AG10803 (cell line): Measurements from ENCODE around the gene AKAP14.
"Not testable (repeated sequence)": the region's sequence is repeated elsewhere in the genome, so short reads cannot be mapped to it uniquely, and the experiment has no call there.

ENCODE experiments used
- DNase-seq: peaks from one replicate; pipeline ENCODE4 v3.0.0; 2010; ENCODE audit warnings: low read depth
- H3K4me3 ChIP-seq: 2 replicates; pipeline ENCODE4 v1.5.1; 2011; ENCODE audit warnings: mild to moderate bottlenecking, low read length, control low read depth
- CTCF ChIP-seq: conservative IDR thresholded peaks from 2 replicates; pipeline ENCODE4 v1.5.1; 2011; ENCODE audit warnings: mild to moderate bottlenecking, low read length, control low read depth, inconsistent platforms

The AKAP14 gene

GRCh38 chrX:119960625-119961024 lies 64.9 kb downstream of the AKAP14 start:
- no peak overlapping the region for H3K4me3 ChIP-seq
- DNase-seq, result no peak
- TF ChIP-seq CTCF, result no peak

- not testable (repeated sequence) for DNase-seq, H3K4me3 ChIP-seq
Observed at GRCh38 chrX:119966837-119967236, 71.1 kb downstream of the AKAP14 start.
